Stomach (tissue), 4 donors: ENCODE data around the gene STAT6.

Source experiments
- POLR2A ChIP-seq, 4 donors: fragments of 450-650 bp; IDR thresholded peaks; one replicate each; pipeline ENCODE4 v1.6.1; 2016; ENCODE audit warnings: antibody characterized with exemption in 4 of 4, control low read depth in 2 of 4, mild to moderate bottlenecking in 1 of 4, moderate library complexity in 1 of 4
- POLR2AphosphoS5 ChIP-seq, 3 donors: sonication (generic); formaldehyde crosslinking; IDR thresholded peaks; one replicate each; pipeline ENCODE4 v1.6.1; 2016; ENCODE audit warnings: antibody characterized with exemption in 3 of 3
- TF ChIP-seq, protein P1 (sequence below), 7 experiments: fragments of 450-650 bp in 4 of 7; fragments of 200-600 bp in 3 of 7; sonication (generic) in 3 of 7; IDR thresholded peaks; one replicate each; pipeline ENCODE4 v1.5.1; 2016 to 2019; ENCODE audit warnings: antibody characterized with exemption in 7 of 7, control low read depth in 2 of 7, mild to moderate bottlenecking in 1 of 7

DNA sequence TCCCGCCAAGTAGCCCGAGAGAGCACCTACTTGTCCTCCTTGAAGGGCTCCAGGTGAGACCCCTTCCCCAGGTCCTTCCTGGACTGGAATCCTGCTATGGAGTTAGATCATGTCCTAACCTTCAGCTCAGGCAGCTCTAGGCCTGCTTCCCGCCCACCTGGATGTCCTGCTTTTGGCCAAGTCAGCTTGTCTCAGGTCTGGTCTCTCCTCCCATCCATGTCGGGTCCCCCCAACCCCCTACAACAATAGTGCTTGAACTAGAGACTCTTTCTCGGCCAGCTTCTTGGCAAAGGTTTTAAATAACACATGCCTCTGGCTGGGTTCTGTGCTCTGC lies 18.7 kb downstream of the STAT6 start:
- TF ChIP-seq, protein P1, sequence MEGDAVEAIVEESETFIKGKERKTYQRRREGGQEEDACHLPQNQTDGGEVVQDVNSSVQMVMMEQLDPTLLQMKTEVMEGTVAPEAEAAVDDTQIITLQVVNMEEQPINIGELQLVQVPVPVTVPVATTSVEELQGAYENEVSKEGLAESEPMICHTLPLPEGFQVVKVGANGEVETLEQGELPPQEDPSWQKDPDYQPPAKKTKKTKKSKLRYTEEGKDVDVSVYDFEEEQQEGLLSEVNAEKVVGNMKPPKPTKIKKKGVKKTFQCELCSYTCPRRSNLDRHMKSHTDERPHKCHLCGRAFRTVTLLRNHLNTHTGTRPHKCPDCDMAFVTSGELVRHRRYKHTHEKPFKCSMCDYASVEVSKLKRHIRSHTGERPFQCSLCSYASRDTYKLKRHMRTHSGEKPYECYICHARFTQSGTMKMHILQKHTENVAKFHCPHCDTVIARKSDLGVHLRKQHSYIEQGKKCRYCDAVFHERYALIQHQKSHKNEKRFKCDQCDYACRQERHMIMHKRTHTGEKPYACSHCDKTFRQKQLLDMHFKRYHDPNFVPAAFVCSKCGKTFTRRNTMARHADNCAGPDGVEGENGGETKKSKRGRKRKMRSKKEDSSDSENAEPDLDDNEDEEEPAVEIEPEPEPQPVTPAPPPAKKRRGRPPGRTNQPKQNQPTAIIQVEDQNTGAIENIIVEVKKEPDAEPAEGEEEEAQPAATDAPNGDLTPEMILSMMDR (IDR thresholded peaks at IDR 0.05), result no peak
- no peak for TF ChIP-seq POLR2A (IDR thresholded peaks at IDR 0.05)
- no peak for TF ChIP-seq POLR2AphosphoS5 (IDR thresholded peaks at IDR 0.05)
